OCI-LY3 (cell line): ENCODE data around the gene HBS1L.
A peak's percentile ranks its signal among the peaks of the same experiment; 100 is the strongest.

Experiments
- H2AFZ ChIP-seq: fragments of 200-600, 300-600 bp; shearing (Covaris generic); 2 replicates; pipeline ENCODE4 v1.6.0; 2014; ENCODE audit warnings: antibody characterized with exemption, low read depth, low read length
- H3K27ac ChIP-seq: fragments of 200-600, 300-600 bp; sonication (generic); 2 replicates; pipeline ENCODE4 v1.5.1; 2014; ENCODE audit warnings: mild to moderate bottlenecking, low read length, moderate library complexity, mixed read lengths
- H3K27me3 ChIP-seq: fragments of 200-600, 300-600 bp; sonication (generic); 2 replicates; pipeline ENCODE4 v1.6.1; 2014; ENCODE audit warnings: low read depth, low read length, mixed read lengths
- H3K36me3 ChIP-seq: fragments of 200-600, 300-600 bp; sonication (generic); replicated peaks from 2 replicates; pipeline ENCODE3; 2014; ENCODE audit warnings: low read depth, low read length, mixed read lengths
- H3K4me1 ChIP-seq: fragments of 300-600, 200-600 bp; sonication (generic); 2 replicates; pipeline ENCODE4 v1.6.1; 2014; ENCODE audit warnings: low read length, mixed read lengths
- H3K4me2 ChIP-seq: fragments of 200-600, 300-600 bp; sonication (generic); 2 replicates; pipeline ENCODE4 v1.6.1; 2014; ENCODE audit warnings: low read length, mixed read lengths
- H3K4me3 ChIP-seq: fragments of 300-600, 200-600 bp; sonication (generic); 2 replicates; pipeline ENCODE4 v1.5.1; 2014; ENCODE audit warnings: antibody characterized with exemption, mild to moderate bottlenecking, low read length, moderate library complexity
- H3K79me2 ChIP-seq: fragments of 300-600, 200-600 bp; shearing (Covaris generic); 2 replicates; pipeline ENCODE4 v1.6.1; 2014; ENCODE audit warnings: mild to moderate bottlenecking, low read length, mixed read lengths
- H3K9ac ChIP-seq: fragments of 300-600, 200-600 bp; shearing (Covaris generic); 2 replicates; pipeline ENCODE4 v1.6.0; 2014; ENCODE audit warnings: mild to moderate bottlenecking, low read length, moderate library complexity
- H3K9me3 ChIP-seq: fragments of 200-600, 300-600 bp; shearing (Covaris generic); 2 replicates; pipeline ENCODE4 v1.6.1; 2014; ENCODE audit warnings: low read length, mixed read lengths; ENCODE audit not compliant: insufficient read depth
- H4K20me1 ChIP-seq: fragments of 200-600, 300-600 bp; sonication (generic); 2 replicates; pipeline ENCODE4 v1.6.1; 2016; ENCODE audit warnings: low read length, mixed read lengths; ENCODE audit not compliant: insufficient read depth
- EZH2phosphoT487 ChIP-seq: fragments of 200-600 bp; shearing (Covaris generic); IDR thresholded peaks from 2 replicates; pipeline ENCODE4 v1.6.1; 2018; ENCODE audit warnings: antibody characterized with exemption, mixed run types, low read depth
- TF ChIP-seq, protein P1 (sequence below): fragments of 200-600, 300-600 bp; sonication (generic); IDR thresholded peaks from 2 replicates; pipeline ENCODE4 v1.5.1; 2014; ENCODE audit warnings: antibody characterized with exemption, low read length, low read depth

Gene HBS1L

DNA sequence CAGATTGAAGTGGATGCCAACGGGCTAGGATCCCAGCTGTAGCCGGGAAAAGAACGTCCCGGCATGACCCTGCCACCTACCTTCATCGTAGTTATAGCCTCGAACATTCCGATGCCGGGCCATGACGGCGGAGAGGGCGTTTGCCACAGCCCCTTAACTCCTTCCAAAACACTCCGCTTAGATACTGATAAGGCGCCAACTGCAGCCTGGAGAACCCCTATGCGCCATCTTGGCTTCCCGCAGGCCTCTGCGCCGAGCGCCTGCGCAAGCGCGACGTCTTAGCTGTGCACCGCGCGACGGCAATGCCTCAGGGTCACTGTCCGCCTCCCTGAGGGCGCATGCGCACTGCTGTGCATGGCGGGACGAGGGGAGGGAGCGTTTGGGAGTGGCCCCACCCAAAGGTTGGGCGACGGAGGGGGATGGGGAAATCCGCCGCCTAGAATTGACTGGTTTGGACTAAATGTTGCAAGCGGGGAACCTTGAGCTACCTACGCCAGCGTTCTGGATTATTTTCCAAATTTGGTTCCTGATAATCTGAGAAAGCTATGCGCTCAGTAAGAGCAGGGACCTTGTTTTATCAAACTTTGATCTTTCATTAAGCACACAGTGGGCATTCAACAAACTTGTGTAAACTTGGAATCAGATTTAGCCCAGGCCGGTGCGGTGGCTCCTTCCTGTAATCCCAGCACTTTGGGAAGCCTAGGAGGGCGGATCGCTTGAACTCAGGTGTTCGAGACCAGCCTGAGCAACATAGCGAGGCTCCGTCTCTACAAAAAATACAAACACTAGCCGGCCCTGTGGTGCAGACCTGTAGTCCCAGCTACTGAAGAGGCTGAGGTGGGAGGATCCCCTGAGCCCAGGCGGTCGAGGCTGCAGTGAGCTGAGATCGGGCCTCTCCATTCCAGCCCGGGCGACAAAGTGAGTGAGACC lies at the start of gene HBS1L:
Gene HBS1L (minus strand): TSS at position 254 of the 930 bp plus-strand sequence. CDS start 131 bp downstream, at position 123.
- Histone ChIP-seq H3K4me1 (peaks cover 16% of the 10 kb centered on the region), H3K9me3 (no peaks in the 10 kb centered on the region), H3K27me3 (no peaks in the 10 kb centered on the region), H4K20me1 (peaks cover 14% of the 10 kb centered on the region), H3K79me2 (peaks cover 47% of the 10 kb centered on the region), H3K9ac (peak within 1 kb of the TSS; percentile 92), H3K36me3 (peaks cover 3% of the 10 kb centered on the region), H2AFZ (peak within 1 kb of the TSS; percentile 72; the same call in 1 of the 2 replicates), H3K4me2 (peak within 1 kb of the TSS; percentile 87), H3K27ac (peak within 1 kb of the TSS; percentile 64), H3K4me3 (peak within 1 kb of the TSS; percentile 97)
- TF ChIP-seq, protein P1, sequence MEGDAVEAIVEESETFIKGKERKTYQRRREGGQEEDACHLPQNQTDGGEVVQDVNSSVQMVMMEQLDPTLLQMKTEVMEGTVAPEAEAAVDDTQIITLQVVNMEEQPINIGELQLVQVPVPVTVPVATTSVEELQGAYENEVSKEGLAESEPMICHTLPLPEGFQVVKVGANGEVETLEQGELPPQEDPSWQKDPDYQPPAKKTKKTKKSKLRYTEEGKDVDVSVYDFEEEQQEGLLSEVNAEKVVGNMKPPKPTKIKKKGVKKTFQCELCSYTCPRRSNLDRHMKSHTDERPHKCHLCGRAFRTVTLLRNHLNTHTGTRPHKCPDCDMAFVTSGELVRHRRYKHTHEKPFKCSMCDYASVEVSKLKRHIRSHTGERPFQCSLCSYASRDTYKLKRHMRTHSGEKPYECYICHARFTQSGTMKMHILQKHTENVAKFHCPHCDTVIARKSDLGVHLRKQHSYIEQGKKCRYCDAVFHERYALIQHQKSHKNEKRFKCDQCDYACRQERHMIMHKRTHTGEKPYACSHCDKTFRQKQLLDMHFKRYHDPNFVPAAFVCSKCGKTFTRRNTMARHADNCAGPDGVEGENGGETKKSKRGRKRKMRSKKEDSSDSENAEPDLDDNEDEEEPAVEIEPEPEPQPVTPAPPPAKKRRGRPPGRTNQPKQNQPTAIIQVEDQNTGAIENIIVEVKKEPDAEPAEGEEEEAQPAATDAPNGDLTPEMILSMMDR, result no peak
- no peak for TF ChIP-seq EZH2phosphoT487

DNA sequence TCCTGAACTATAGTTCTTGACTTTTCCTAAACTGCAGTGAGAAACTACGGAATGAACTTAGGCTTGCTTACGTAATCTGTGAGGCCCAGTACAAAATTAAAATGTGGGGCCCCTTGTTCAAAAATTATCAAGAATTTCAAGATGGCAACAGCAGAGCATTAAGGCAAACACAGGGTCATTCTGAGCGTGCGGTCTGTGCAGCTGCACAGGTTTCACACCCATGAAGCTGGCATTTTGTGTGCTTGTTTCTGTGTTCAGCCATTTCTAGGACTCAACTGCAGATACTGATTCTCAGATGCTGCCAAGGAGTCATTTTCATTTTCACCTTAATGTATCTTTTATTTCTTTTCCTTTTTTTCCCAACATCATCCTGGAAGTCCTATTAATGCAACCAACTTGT lies 49.6 kb upstream of the HBS1L start:
- H3K4me3 ChIP-seq, result no peak overlapping the region
- H2AFZ ChIP-seq, result no peak overlapping the region
- H3K9me3 ChIP-seq, result no peaks in the 10 kb centered on the region
- peaks cover under 1% of the 10 kb centered on the region; the same call in 1 of the 2 replicates for H4K20me1 ChIP-seq
- peaks cover 3% of the 10 kb centered on the region for H3K36me3 ChIP-seq
- no peak overlapping the region for H3K27ac ChIP-seq
- no peak overlapping the region for H3K9ac ChIP-seq
- no peaks in the 10 kb centered on the region for H3K27me3 ChIP-seq
- no peaks in the 10 kb centered on the region for H3K79me2 ChIP-seq
- no peak overlapping the region for H3K4me2 ChIP-seq
- peaks cover 31% of the 10 kb centered on the region for H3K4me1 ChIP-seq
- TF ChIP-seq, protein P1, result no peak
- no peak for TF ChIP-seq EZH2phosphoT487

DNA sequence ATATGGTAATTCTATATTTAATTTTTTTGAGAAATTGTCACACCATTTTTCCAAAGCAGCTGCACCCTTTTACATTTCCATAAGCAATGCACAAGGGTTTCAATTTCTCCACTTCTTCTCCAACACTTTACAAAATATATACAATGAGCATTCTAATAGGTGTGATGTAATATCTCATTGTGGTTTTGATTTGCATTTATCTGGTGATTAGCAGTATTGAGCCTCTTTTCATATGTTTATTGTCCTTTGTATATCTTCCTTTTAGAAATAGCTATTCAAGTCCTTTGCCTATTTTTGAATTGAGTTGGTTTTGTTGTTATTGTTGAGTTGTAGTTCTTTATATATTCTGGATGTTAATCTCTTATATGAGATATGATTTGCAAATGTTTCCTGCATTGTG lies 47.6 kb upstream of the HBS1L start:
- Histone ChIP-seq H3K79me2 (no peaks in the 10 kb centered on the region), H3K27ac (no peak overlapping the region)

DNA sequence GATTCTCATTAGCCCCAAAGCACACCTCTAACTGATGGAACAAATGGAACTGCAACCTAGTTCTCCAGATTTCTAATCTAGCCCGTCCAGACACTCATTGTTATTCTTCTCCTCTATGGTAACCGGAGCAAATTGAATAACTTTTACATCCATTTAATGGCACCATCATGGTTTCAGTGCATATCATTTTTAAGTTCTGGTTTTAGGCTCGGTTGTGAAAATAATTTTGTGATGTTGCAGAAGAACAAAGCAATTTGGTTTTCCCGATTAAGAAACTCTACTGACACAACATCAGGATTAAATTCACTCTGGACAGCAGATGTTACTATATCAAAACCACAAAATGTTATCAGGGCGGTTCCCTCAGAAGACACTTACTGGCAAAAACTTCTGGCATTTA lies 42.5 kb upstream of the HBS1L start:
- Histone ChIP-seq H3K4me3 (no peak overlapping the region), H4K20me1 (peaks cover 16% of the 10 kb centered on the region), H3K4me1 (peaks cover 16% of the 10 kb centered on the region), H3K9me3 (no peaks in the 10 kb centered on the region), H3K4me2 (no peak overlapping the region), H3K79me2 (0 out of 2 replicates have a peak, but pooled peaks cover 3% of the 10 kb centered on the region), H2AFZ (no peak overlapping the region), H3K36me3 (peaks cover 4% of the 10 kb centered on the region), H3K27me3 (no peaks in the 10 kb centered on the region), H3K9ac (no peak overlapping the region), H3K27ac (no peak overlapping the region)
- TF ChIP-seq EZH2phosphoT487, result no peak
- TF ChIP-seq, protein P1, result no peak

More for the DNA sequence above, 47.6 kb upstream of the HBS1L start:
- no peaks in the 10 kb centered on the region for H3K9me3 ChIP-seq
- H3K4me3 ChIP-seq, result no peak overlapping the region
- no peaks in the 10 kb centered on the region for H3K27me3 ChIP-seq
- H3K36me3 ChIP-seq, result peaks cover 3% of the 10 kb centered on the region
- peaks cover 23% of the 10 kb centered on the region for H3K4me1 ChIP-seq
- H3K9ac ChIP-seq, result no peak overlapping the region
- TF ChIP-seq, protein P1, result no peak
- TF ChIP-seq EZH2phosphoT487, result no peak
- H3K4me2 ChIP-seq, result no peak overlapping the region
- peaks cover 2% of the 10 kb centered on the region for H4K20me1 ChIP-seq
- H2AFZ ChIP-seq, result no peak overlapping the region
